GM19035 (cell line): ENCODE data around the gene LARP1.
"Not testable (repeated sequence)": the region's sequence is repeated elsewhere in the genome, so short reads cannot be mapped to it uniquely, and the experiment has no call there.

Source experiments
- ATAC-seq: cut with Tn5 transposase; IDR thresholded peaks from one replicate; pipeline ENCODE4 v1.9.1; 2021; ENCODE audit not compliant: unreplicated experiment

The LARP1 gene

GRCh38 chr5:154759868-154760267 lies 4.7 kb downstream of the LARP1 start:
- ATAC-seq, result not testable (repeated sequence)

- peak; percentile 34 for ATAC-seq
Measured at GRCh38 chr5:154761046-154761736, 6.0 kb downstream of the LARP1 start.

GRCh38 chr5:154762261-154762660 lies 7.1 kb downstream of the LARP1 start:
- no peak for ATAC-seq

- ATAC-seq, result no peak
Measured at GRCh38 chr5:154762700-154763099, 7.5 kb downstream of the LARP1 start.

- no peak for ATAC-seq
Measured at GRCh38 chr5:154764967-154765366, 9.8 kb downstream of the LARP1 start.

- ATAC-seq, result no peak
Measured at GRCh38 chr5:154765396-154765925, 10.3 kb downstream of the LARP1 start.

GRCh38 chr5:154766558-154767281 lies 11.5 kb downstream of the LARP1 start:
- no peak for ATAC-seq

- ATAC-seq, result no peak
Measured at GRCh38 chr5:154767576-154767975, 12.4 kb downstream of the LARP1 start.

GRCh38 chr5:154768207-154768606 lies 13.0 kb downstream of the LARP1 start:
- no peak for ATAC-seq

- no peak for ATAC-seq
Measured at GRCh38 chr5:154770111-154770510, 14.9 kb downstream of the LARP1 start.

GRCh38 chr5:154771383-154771901 lies 16.3 kb downstream of the LARP1 start:
- ATAC-seq, result no peak

- ATAC-seq, result no peak
Measured at GRCh38 chr5:154773326-154773725, 18.1 kb downstream of the LARP1 start.

GRCh38 chr5:154776167-154776566 lies 21.0 kb downstream of the LARP1 start:
- no peak for ATAC-seq

GRCh38 chr5:154778534-154778933 lies 23.4 kb downstream of the LARP1 start:
- no peak for ATAC-seq

GRCh38 chr5:154779105-154779504 lies 23.9 kb downstream of the LARP1 start:
- ATAC-seq, result no peak

GRCh38 chr5:154780128-154780527 lies 25.0 kb downstream of the LARP1 start:
- ATAC-seq, result no peak

GRCh38 chr5:154782326-154782725 lies 27.1 kb downstream of the LARP1 start:
- no peak for ATAC-seq

- peak; percentile 19 for ATAC-seq
Measured at GRCh38 chr5:154782812-154783592, 27.8 kb downstream of the LARP1 start.

- ATAC-seq, result peak; percentile 61
Measured at GRCh38 chr5:154783774-154784460, 28.7 kb downstream of the LARP1 start.

GRCh38 chr5:154784856-154785255 lies 29.7 kb downstream of the LARP1 start:
- no peak for ATAC-seq

- no peak for ATAC-seq
Measured at GRCh38 chr5:154786414-154786813, 31.2 kb downstream of the LARP1 start.
